GM18909 (cell line): ENCODE results near the gene SCYL1.

Experiments
- ATAC-seq: cut with Tn5 transposase; IDR thresholded peaks from one replicate; pipeline ENCODE4 v1.9.1; 2021; ENCODE audit warnings: mild to moderate bottlenecking; ENCODE audit not compliant: unreplicated experiment, poor library complexity

Gene SCYL1

GRCh38 chr11:65524741-65525545 is at the start of gene SCYL1:
Gene SCYL1 (plus strand): TSS chr11:65525083. CDS start chr11:65525154, 71 bp downstream.
- ATAC-seq: peak; percentile 63

GRCh38 chr11:65476632-65477148 is 48.2 kb upstream of the SCYL1 start:
- ATAC-seq: peak; percentile 34

- ATAC-seq: peak; percentile 84
Observed at GRCh38 chr11:65477149-65477965, 47.5 kb upstream of the SCYL1 start.

GRCh38 chr11:65478388-65479183 is 46.3 kb upstream of the SCYL1 start:
- no peak for ATAC-seq

GRCh38 chr11:65479184-65480145 is 45.4 kb upstream of the SCYL1 start:
- no peak for ATAC-seq

GRCh38 chr11:65482306-65482850 is 42.5 kb upstream of the SCYL1 start:
- no peak for ATAC-seq

GRCh38 chr11:65485920-65486219 is 39.0 kb upstream of the SCYL1 start:
- no peak for ATAC-seq

- ATAC-seq: no peak
Observed at GRCh38 chr11:65486570-65487466, 38.1 kb upstream of the SCYL1 start.

GRCh38 chr11:65487467-65488272 is 37.2 kb upstream of the SCYL1 start:
- no peak for ATAC-seq

GRCh38 chr11:65488273-65489034 is 36.4 kb upstream of the SCYL1 start:
- no peak for ATAC-seq

- ATAC-seq: no peak
Observed at GRCh38 chr11:65489035-65489705, 35.7 kb upstream of the SCYL1 start.

- ATAC-seq: no peak
Observed at GRCh38 chr11:65489706-65490320, 35.1 kb upstream of the SCYL1 start.

- ATAC-seq: no peak
Observed at GRCh38 chr11:65491163-65491465, 33.8 kb upstream of the SCYL1 start.

- ATAC-seq: no peak
Observed at GRCh38 chr11:65491614-65492386, 33.1 kb upstream of the SCYL1 start.

- no peak for ATAC-seq
Observed at GRCh38 chr11:65492387-65492636, 32.6 kb upstream of the SCYL1 start.
